T-cell (primary cell): ENCODE data around the gene SAMD15. TPM values are rescaled to one million over a fixed set of nuclear protein-coding genes. Genes with fewer than 3 reads are reported as not detected.
"Not testable (repeated sequence)": the region's sequence is repeated elsewhere in the genome, so short reads cannot be mapped to it uniquely, and the experiment has no call there.

Experiments used
- ATAC-seq, 4 experiments: fragments of 200-7000 bp in 3 of 4; fragments of 150-1000 bp in 1 of 4; cut with Tn5 transposase; replicated peaks in 1 of 4; 1 replicate in 3 of 4; 2 replicates in 1 of 4; pipeline ENCODE4 v1.10.0; 2021; ENCODE audit warnings: moderate library complexity in 3 of 4, mild to moderate bottlenecking in 2 of 4, moderate number of reproducible peaks in 1 of 4
- CTCF ChIA-PET, 2 donors: fragments of 300-600 bp; sonication (Branson Sonifier 250); formaldehyde crosslinking; loops; one replicate each; lab custom pipeline; 2022; ENCODE audit warnings: antibody characterized with exemption in 2 of 2; lab: Charles Lee
- POLR2A ChIA-PET, 2 donors: fragments of 300-600 bp; sonication (Branson Sonifier 250); formaldehyde crosslinking; loops; one replicate each; lab custom pipeline; 2022; ENCODE audit warnings: antibody characterized with exemption in 2 of 2; lab: Charles Lee
- DNase-seq, 35 experiments: peaks; one replicate each; pipeline versions ENCODE4 v3.0.0 to v3.0.0-alpha.2; 2013 to 2023
- H3K27ac ChIP-seq: one replicate; pipeline ENCODE4 v1.5.1; 2013; ENCODE audit warnings: low read length
- H3K27me3 ChIP-seq, 2 experiments: replicated peaks in 1 of 2; 1 replicate in 1 of 2; 2 replicates in 1 of 2; pipeline versions ENCODE4 v1.6.1 to v1.7.0; 2013; ENCODE audit warnings: low read length in 1 of 2, mixed read lengths in 1 of 2; ENCODE audit not compliant: control insufficient read depth in 2 of 2, insufficient read depth in 2 of 2; ENCODE audit errors: extremely low read depth in 1 of 2
- H3K36me3 ChIP-seq, 2 donors: 1 replicate in 1 of 2; 2 replicates in 1 of 2; pipeline versions ENCODE4 v1.6.1 to v1.7.0; 2013; ENCODE audit warnings: low read length in 1 of 2; ENCODE audit not compliant: control insufficient read depth in 2 of 2, insufficient read depth in 1 of 2; ENCODE audit errors: extremely low read depth in 1 of 2
- H3K4me1 ChIP-seq, 2 experiments: 1 replicate in 1 of 2; 2 replicates in 1 of 2; pipeline versions ENCODE4 v1.6.1 to v1.7.0; 2013; ENCODE audit warnings: low read length in 2 of 2, mixed read lengths in 1 of 2; ENCODE audit not compliant: insufficient read depth in 2 of 2, control insufficient read depth in 1 of 2; ENCODE audit errors: extremely low read depth in 1 of 2
- H3K4me3 ChIP-seq, 2 donors: 1 replicate in 1 of 2; 2 replicates in 1 of 2; pipeline versions ENCODE4 v1.5.1 to v1.7.0; 2013; ENCODE audit warnings: mild to moderate bottlenecking in 2 of 2, low read length in 1 of 2, moderate library complexity in 1 of 2; ENCODE audit not compliant: control insufficient read depth in 1 of 2; ENCODE audit errors: extremely low read depth in 1 of 2
- H3K9me3 ChIP-seq: 2 replicates; pipeline ENCODE4 v1.7.0; 2013
- H3K27ac Mint-ChIP-seq, 2 donors: one replicate each; pipeline ENCODE4 v1.8.0; 2020 to 2021; ENCODE audit warnings: mild to moderate bottlenecking in 2 of 2, mixed read lengths in 2 of 2
- H3K27me3 Mint-ChIP-seq, 2 donors: one replicate each; pipeline ENCODE4 v1.8.0; 2021 to 2022; ENCODE audit warnings: mixed read lengths in 2 of 2
- H3K36me3 Mint-ChIP-seq: one replicate; pipeline ENCODE4 v1.8.0; 2021; ENCODE audit warnings: mixed read lengths
- H3K4me1 Mint-ChIP-seq, 3 donors: one replicate each; pipeline ENCODE4 v1.8.0; 2020 to 2022; ENCODE audit warnings: mixed read lengths in 3 of 3, mild to moderate bottlenecking in 1 of 3
- H3K4me3 Mint-ChIP-seq, 3 donors: one replicate each; pipeline ENCODE4 v1.8.0; 2020 to 2022; ENCODE audit warnings: mild to moderate bottlenecking in 3 of 3, mixed read lengths in 3 of 3, moderate library complexity in 3 of 3
- H3K9me3 Mint-ChIP-seq, 3 donors: one replicate each; pipeline ENCODE4 v1.8.0; 2020 to 2022; ENCODE audit warnings: mixed read lengths in 3 of 3
- WGBS: methylation state at CpG from one replicate; pipeline ENCODE4 v1.1.5; 2013; ENCODE audit warnings: missing lambda C conversion rate; ENCODE audit not compliant: insufficient coverage; 5-methylcytosine and 5-hydroxymethylcytosine counted together
- total RNA-seq, 35 experiments: library from RNA in 6 of 35; stranded (reverse) in 6 of 35; fragments of 120-200 nt in 1 of 35; gene quantifications; one replicate each; pipeline versions ENCODE4 v1.2.1 to v1.2.4 and lab custom pipeline; 2013 to 2026

Gene SAMD15
- total RNA-seq (under 1 TPM in 4 of 5 donors, not detected in 1; 0.15 to 0.75 (median 0.33) TPM), total RNA-seq (lab: John Stamatoyannopoulos, UW) (0.14 to 1.7 (median 0.81) reads per million in 29 experiments)
- 0.13 TPM for total RNA-seq (2013)

DNA sequence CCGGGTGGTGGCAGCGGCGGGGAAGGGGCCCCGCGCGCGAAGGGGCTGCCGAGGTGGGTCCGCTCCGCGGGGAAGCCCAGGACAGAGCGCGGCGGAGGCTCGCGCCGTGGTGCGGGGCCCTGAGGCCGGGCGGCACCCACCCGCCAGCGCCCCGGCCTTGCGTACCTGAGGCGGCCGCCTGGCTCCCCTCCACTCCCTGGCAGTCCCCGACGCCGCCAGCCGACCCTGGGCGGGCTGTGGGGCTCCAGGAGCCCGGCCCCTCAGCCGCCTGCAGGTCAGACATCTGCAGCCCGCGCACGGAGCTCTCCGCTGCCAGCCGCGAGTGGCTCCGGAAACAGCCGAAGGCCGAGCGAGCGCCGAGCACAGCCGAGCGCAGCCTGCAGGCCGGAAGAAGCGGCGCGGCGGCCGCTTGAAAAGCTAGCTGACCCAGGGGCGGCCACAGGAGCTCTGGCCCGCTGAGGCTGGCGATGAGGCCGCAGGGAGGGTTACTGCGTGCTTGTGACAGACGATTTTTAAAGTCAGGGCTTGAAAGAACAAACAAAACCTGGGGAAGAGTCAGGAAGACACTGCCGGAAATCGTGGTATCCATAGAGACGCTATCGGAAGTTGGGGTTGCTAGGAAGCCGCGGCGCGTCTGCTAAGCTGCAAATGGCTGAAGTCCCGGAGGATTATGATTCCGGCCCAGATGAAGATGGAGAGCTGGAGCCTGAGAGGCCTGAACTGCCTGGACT is at the start of gene SAMD15, which contains the start of gene TMED8:
TSS of gene SAMD15 (plus strand) at position 609 of the 731 bp plus-strand sequence. CDS start at position 649, 40 bp downstream.
TSS of gene TMED8 (minus strand) at position 324 of the 731 bp plus-strand sequence. CDS start at position 283, 41 bp downstream.
- peaks cover 8 to 17% of the 10 kb centered on the region in 2 experiments for H3K4me1 ChIP-seq
- POLR2A ChIA-PET, result interaction anchor here in 1 of 2 donors (0.7 to 1.3 kb wide), 2 partner anchors 14 to 82 kb away, joined by 5 to 9 read pairs; no protein-coding TSS in a partner anchor

DNA sequence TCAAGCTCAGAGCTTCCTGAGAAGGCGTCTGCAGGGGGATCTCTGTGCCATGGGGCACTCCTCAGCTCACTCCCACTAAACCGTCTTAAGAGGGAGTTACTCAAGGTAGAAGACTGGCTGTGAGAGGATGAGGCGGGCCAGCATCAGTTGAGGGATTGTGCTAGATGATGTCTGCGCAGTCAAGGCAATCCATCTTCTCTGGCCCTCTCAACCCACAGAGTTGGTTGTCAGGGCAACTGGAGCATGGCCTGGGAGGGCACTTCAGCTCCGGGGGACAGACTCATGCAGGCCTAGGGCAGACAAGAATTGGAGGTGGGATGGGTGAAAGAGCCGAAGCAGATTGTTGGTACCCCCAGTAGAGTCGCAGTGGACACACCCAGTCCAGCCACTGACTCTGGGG is 47.3 kb upstream of the SAMD15 start:
- POLR2A ChIA-PET, result no interaction called here
- H3K9me3 Mint-ChIP-seq, result no peaks in the 10 kb centered on the region
- Histone ChIP-seq H3K36me3 (no peaks in the 10 kb centered on the region), H3K9me3 (no peaks in the 10 kb centered on the region), H3K27ac (no peak overlapping the region), H3K4me3 (no peak overlapping the region), H3K4me1 (no peaks in the 10 kb centered on the region), H3K27me3 (no peaks in the 10 kb centered on the region)
- 100% methylated on average over 3 of the region's 7 CpGs for WGBS
- no peaks in the 10 kb centered on the region for H3K27me3 Mint-ChIP-seq
- CTCF ChIA-PET, result no interaction called here
- ATAC-seq, result no peak
- H3K27ac Mint-ChIP-seq, result no peak overlapping the region
- DNase-seq, result no peak
- H3K4me3 Mint-ChIP-seq, result no peak overlapping the region
- no peaks in the 10 kb centered on the region for H3K4me1 Mint-ChIP-seq
- H3K36me3 Mint-ChIP-seq, result no peaks in the 10 kb centered on the region

More for the DNA sequence above, at the start of gene SAMD15, which contains the start of gene TMED8:
- H3K4me3 Mint-ChIP-seq, result peak within 1 kb of the TSS in 2 of 3 donors; percentile 78 to 84
- peak; percentile 96 to 98 (median 98) for ATAC-seq
- H3K36me3 Mint-ChIP-seq, result peaks cover 8% of the 10 kb centered on the region
- H3K9me3 Mint-ChIP-seq, result no peaks in the 10 kb centered on the region
- H3K27ac Mint-ChIP-seq, result peak within 1 kb of the TSS; percentile 62 to 75
- peak; percentile 69 to 91 (median 81) for DNase-seq
- CTCF ChIA-PET, result interaction anchor here (0.5 to 1.5 kb wide), 6 partner anchors 56 to 580 kb away, joined by 3 to 12 read pairs (median 3); partner anchors contain the start of genes GSTZ1 (in 1 of the 2) and POMT2 (in 1 of the 2)
- WGBS, result under 1% methylated on average over 69 of the region's 69 CpGs
- Histone ChIP-seq H3K36me3 (no peaks in the 10 kb centered on the region), H3K4me3 (peak within 1 kb of the TSS; percentile 95 to 98), H3K9me3 (no peaks in the 10 kb centered on the region), H3K27ac (peak within 1 kb of the TSS; percentile 49), H3K27me3 (no peaks in the 10 kb centered on the region)
- peaks cover 34 to 42% (median 40%) of the 10 kb centered on the region in 3 donors for H3K4me1 Mint-ChIP-seq
- no peaks in the 10 kb centered on the region for H3K27me3 Mint-ChIP-seq

DNA sequence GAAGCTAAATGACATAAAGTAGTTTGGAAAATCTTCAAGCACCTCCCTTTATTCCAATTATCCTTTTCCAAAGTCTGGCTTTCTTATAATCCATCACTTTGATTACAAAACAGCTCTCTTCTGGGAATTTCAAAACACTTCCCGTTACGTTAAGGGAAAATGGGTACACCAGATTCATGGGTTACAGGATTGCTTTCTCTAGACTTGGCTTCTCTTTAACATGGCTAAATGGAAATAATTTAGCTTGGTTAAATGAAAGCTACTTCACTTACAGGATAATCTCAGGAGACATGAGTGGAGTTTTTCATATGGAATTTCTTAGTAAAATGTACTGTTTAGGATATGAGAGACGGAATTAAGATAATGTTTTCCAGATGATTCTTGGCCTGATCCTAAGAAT is 41.6 kb upstream of the SAMD15 start:
- Histone ChIP-seq H3K27me3 (no peaks in the 10 kb centered on the region), H3K36me3 (no peaks in the 10 kb centered on the region), H3K4me1 (no peaks in the 10 kb centered on the region), H3K27ac (no peak overlapping the region), H3K9me3 (no peaks in the 10 kb centered on the region), H3K4me3 (no peak overlapping the region)
- H3K27me3 Mint-ChIP-seq, result no peaks in the 10 kb centered on the region
- H3K9me3 Mint-ChIP-seq, result no peaks in the 10 kb centered on the region
- CTCF ChIA-PET, result interaction anchor here in 1 of 2 donors (0.6 to 0.7 kb wide), 2 partner anchors 71 to 214 kb away, joined by 3 read pairs; no protein-coding TSS in a partner anchor
- no peak overlapping the region for H3K27ac Mint-ChIP-seq
- WGBS, result no CpG with 5 or more reads among the region's 3 CpGs
- DNase-seq (no peak), ATAC-seq (no peak)
- POLR2A ChIA-PET, result interaction anchor here in 1 of 2 donors (0.6 kb wide), 1 partner anchor 117 kb away, joined by 3 read pairs; no protein-coding TSS in a partner anchor
- no peak overlapping the region for H3K4me3 Mint-ChIP-seq
- no peaks in the 10 kb centered on the region for H3K4me1 Mint-ChIP-seq
- peaks cover 14% of the 10 kb centered on the region for H3K36me3 Mint-ChIP-seq

DNA sequence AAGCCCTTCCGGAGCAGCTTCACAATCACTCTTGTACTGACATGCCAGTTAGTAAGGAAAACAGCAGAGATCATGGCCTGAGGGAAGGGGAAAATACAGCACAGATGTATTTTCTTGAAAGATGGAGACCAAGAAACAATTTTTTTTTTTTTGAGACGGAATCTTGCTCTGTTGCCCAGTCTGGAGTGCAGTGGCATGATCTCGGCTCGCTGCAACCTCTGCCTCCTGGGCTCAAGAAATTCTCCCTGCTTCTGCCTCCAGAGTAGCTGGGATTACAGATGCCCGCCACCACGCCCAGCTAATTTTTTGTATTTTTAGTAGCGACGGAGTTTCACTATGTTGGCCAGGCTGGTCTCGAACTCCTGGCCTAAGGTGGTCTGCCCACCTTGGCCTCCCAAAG is 39.9 kb upstream of the SAMD15 start:
- H3K4me1 Mint-ChIP-seq, H3K4me3 Mint-ChIP-seq, DNase-seq, H3K27me3 Mint-ChIP-seq, H3K4me3 ChIP-seq, H3K27ac Mint-ChIP-seq, H3K4me1 ChIP-seq, CTCF ChIA-PET, H3K27me3 ChIP-seq, H3K27ac ChIP-seq, POLR2A ChIA-PET, H3K9me3 ChIP-seq, ATAC-seq, H3K9me3 Mint-ChIP-seq: not testable (repeated sequence)
- WGBS, result 100% methylated on average over 9 of the region's 9 CpGs
- peaks cover 0 to 15% of the 10 kb centered on the region in 2 donors for H3K36me3 ChIP-seq
- H3K36me3 Mint-ChIP-seq, result peaks cover 30% of the 10 kb centered on the region

DNA sequence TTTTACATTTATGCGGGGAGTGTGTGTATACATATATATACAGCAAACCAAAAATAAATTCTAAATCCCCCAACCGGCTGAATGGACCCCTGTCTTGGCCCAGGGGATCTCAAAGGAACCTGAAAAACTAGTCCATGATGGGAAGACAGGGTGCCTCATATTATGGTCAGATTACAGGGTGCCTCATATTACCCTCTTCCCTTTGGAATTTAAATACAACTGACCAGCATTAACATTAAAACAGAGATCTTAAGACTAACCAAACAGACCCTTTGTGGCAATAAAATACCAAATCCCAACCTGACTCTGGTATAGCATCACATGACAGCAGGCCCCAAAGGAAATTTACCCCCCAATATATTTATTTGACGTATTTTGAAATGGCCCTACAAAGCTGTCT is 39.3 kb upstream of the SAMD15 start:
- H3K4me3 ChIP-seq, result no peak overlapping the region
- no peak for DNase-seq
- ATAC-seq, result no peak
- Mint-ChIP-seq H3K9me3 (no peaks in the 10 kb centered on the region), H3K4me1 (no peaks in the 10 kb centered on the region), H3K36me3 (peaks cover 37% of the 10 kb centered on the region), H3K4me3 (no peak overlapping the region), H3K27ac (no peak overlapping the region), H3K27me3 (no peaks in the 10 kb centered on the region)
- no peak overlapping the region for H3K27ac ChIP-seq
- peaks cover 0 to 21% of the 10 kb centered on the region in 2 donors for H3K36me3 ChIP-seq
- H3K27me3 ChIP-seq, result no peaks in the 10 kb centered on the region
- ChIA-PET POLR2A (interaction anchor here in 1 of 2 donors (0.6 kb wide), 1 partner anchor 154 kb away, joined by 3 read pairs; no protein-coding TSS in a partner anchor), CTCF (interaction anchor here in 1 of 2 donors (1.0 kb wide), 1 partner anchor 22 kb away, joined by 6 read pairs; no protein-coding TSS in a partner anchor)
- no peaks in the 10 kb centered on the region for H3K4me1 ChIP-seq
- H3K9me3 ChIP-seq, result no peaks in the 10 kb centered on the region
- WGBS, result no CpG with 5 or more reads among the region's 3 CpGs

DNA sequence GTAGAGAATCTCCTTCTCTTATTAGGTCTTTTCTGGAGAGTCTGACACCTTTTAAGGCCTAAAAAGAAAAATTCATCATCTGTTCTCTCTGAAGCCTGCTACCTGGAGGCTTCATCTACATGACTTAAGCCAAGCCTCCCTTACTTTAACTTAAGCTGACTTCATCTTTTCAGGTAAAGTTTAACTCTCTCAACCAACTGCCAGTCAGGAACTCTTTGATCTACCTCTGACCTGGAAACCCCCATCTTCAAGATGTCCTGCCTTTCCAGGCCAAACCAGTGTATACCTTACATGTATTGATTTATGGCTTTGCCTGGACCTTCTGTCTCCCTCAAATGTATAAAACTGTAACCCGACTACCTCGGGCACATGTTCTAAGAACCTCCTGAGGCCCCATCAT is 38.9 kb upstream of the SAMD15 start:
- CTCF ChIA-PET, result interaction anchor here in 1 of 2 donors (1.0 kb wide), 1 partner anchor 22 kb away, joined by 6 read pairs; no protein-coding TSS in a partner anchor
- Histone ChIP-seq H3K27me3 (no peaks in the 10 kb centered on the region), H3K4me1 (no peaks in the 10 kb centered on the region), H3K36me3 (peaks cover 0 to 25% of the 10 kb centered on the region in 2 donors), H3K9me3 (no peaks in the 10 kb centered on the region), H3K27ac (no peak overlapping the region), H3K4me3 (no peak overlapping the region)
- POLR2A ChIA-PET, result interaction anchor here in 1 of 2 donors (0.6 kb wide), 1 partner anchor 154 kb away, joined by 3 read pairs; no protein-coding TSS in a partner anchor
- Mint-ChIP-seq H3K4me3 (no peak overlapping the region), H3K4me1 (no peaks in the 10 kb centered on the region), H3K27ac (no peak overlapping the region), H3K36me3 (peaks cover 41% of the 10 kb centered on the region), H3K27me3 (no peaks in the 10 kb centered on the region), H3K9me3 (no peaks in the 10 kb centered on the region)
- WGBS, result no CpG with 5 or more reads among the region's 2 CpGs
- ATAC-seq (no peak), DNase-seq (no peak)
